ENCODE results near the gene LIME1. TPM values are rescaled to one million over a fixed set of nuclear protein-coding genes. Genes with fewer than 3 reads are reported as not detected.

The LIME1 gene
- total and polyA plus RNA-seq, 2 of the 8 experiments (the other 6 are each of a cell fraction or from before 2014, with no cell fraction given), result 4.5 to 5.9 TPM

GRCh38 chr20:63765082-63765873, 28.8 kb downstream of the LIME1 start:
- Histone ChIP-seq H2BK12ac (ENCODE audit: low read depth, low read length) (no peak overlapping the region), H4K91ac (replicated peaks; ENCODE audit: insufficient read length, low read length) (no peak overlapping the region), H2BK20ac (ENCODE audit: low read length) (no peak overlapping the region), H2BK5ac (ENCODE audit: low read depth, low read length) (no peak overlapping the region), H3K9ac (replicated peaks in 1 of 4; ENCODE audit: extremely low read depth in 1 of 4, low read depth in 3 of 4, low read length in 3 of 4) (no peak overlapping the region), H3K4me2 (ENCODE audit: insufficient read depth in 1 of 2, low read depth in 2 of 2, low read length in 2 of 2) (no peak overlapping the region), H2AK5ac (ENCODE audit: low read depth, low read length) (no peak overlapping the region), H3K18ac (ENCODE audit: extremely low read depth, low read length) (no peak overlapping the region), H2BK120ac (replicated peaks; ENCODE audit: low read depth, low read length) (no peak overlapping the region), H3K56ac (replicated peaks; ENCODE audit: insufficient read length, low read depth, low read length) (no peak overlapping the region), H2AFZ (ENCODE audit: low read length) (no peak overlapping the region), H3K4me3 (ENCODE audit: extremely low read depth in 1 of 4, insufficient read depth in 2 of 4, low read depth in 3 of 4, low read length in 4 of 4) (no peak overlapping the region), H3K36me3 (ENCODE audit: control insufficient read depth in 2 of 4, insufficient read depth in 4 of 4, low read length in 3 of 4) (peaks cover 0 to 4% (median 1%) of the 10 kb centered on the region in 4 experiments; a peak in 2 of 8 replicates), H4K5ac (ENCODE audit: insufficient read length, low read depth, low read length) (no peak overlapping the region), H3K14ac (ENCODE audit: insufficient read length) (no peak overlapping the region), H3K4ac (replicated peaks; ENCODE audit: insufficient read length, low read depth, low read length) (no peak overlapping the region), H3K79me1 (ENCODE audit: low read depth, low read length) (no peaks in the 10 kb centered on the region; the same call in 1 of the 2 replicates), H3K79me2 (ENCODE audit: control insufficient read depth in 1 of 2, insufficient read depth in 2 of 2, low read length in 2 of 2) (no peaks in the 10 kb centered on the region), H3K23ac (ENCODE audit: insufficient read length) (no peak overlapping the region), H2BK15ac (ENCODE audit: low read length) (no peak overlapping the region), H3K9me3 (ENCODE audit: insufficient read depth in 2 of 2, low read depth in 1 of 2, low read length in 1 of 2) (no peaks in the 10 kb centered on the region), H3K4me1 (replicated peaks in 1 of 4; ENCODE audit: control insufficient read depth in 3 of 4, insufficient read depth in 4 of 4, low read length in 3 of 4) (no peaks in the 10 kb centered on the region), H4K8ac (ENCODE audit: extremely low read depth, insufficient read depth, low read length) (no peak overlapping the region), H3K27me3 (replicated peaks in 1 of 4; ENCODE audit: control insufficient read depth in 3 of 4, extremely low read depth in 1 of 4, insufficient read depth in 3 of 4, low read length in 3 of 4) (no peaks in the 10 kb centered on the region), H3K23me2 (ENCODE audit: low read depth, low read length) (no peaks in the 10 kb centered on the region; the same call in 1 of the 2 replicates), H4K20me1 (replicated peaks in 1 of 2; ENCODE audit: control insufficient read depth in 1 of 2, insufficient read depth in 2 of 2, low read length in 2 of 2) (peaks cover 0 to 2% of the 10 kb centered on the region in 2 experiments), H3K27ac (ENCODE audit: low read depth, low read length) (no peak overlapping the region)
- WGBS, 2 experiments (ENCODE audit: extremely low coverage in 1 of 2, insufficient coverage in 1 of 2, insufficient read length in 1 of 2, insufficient replicate concordance in 2 of 2, low coverage in 1 of 2, low lambda C conversion rate in 2 of 2, missing lambda C conversion rate in 1 of 2), result 90% methylated on average over 16 of the region's 16 CpGs; no CpG with 5 or more reads in 1 of the 2 experiments
- ChIA-PET CTCF (ENCODE audit: partially characterized antibody) (interaction anchor here (0.9 to 4.5 kb wide), 4 partner anchors 10 to 21 kb away, joined by 3 to 29 read pairs (median 3); no protein-coding TSS in a partner anchor), POLR2A (ENCODE audit: partially characterized antibody) (interaction anchor here (0.9 kb wide), 1 partner anchor 192 kb away, joined by 3 read pairs; no protein-coding TSS in a partner anchor)
- DNase-seq (ENCODE audit: low read depth in 1 of 2, low spot score in 2 of 2) (no peak), FAIRE-seq (no peak)
- no peak for TF ChIP-seq FOSL1 (IDR thresholded peaks at IDR 0.05; ENCODE audit: insufficient read depth, low read depth, low read length)
